C4-2B (cell line): Measurements from ENCODE around the gene WDR81.

Experiments
- ZFX ChIP-seq: fragments of 450-650 bp; IDR thresholded peaks from 2 replicates; pipeline ENCODE4 v1.6.1; 2017
- TF ChIP-seq, protein P1 (sequence below): fragments of 450-650 bp; conservative IDR thresholded peaks from 2 replicates; pipeline ENCODE4 v1.5.1; 2017; ENCODE audit warnings: mild to moderate bottlenecking

- no peak for TF ChIP-seq ZFX
- TF ChIP-seq, protein P1, sequence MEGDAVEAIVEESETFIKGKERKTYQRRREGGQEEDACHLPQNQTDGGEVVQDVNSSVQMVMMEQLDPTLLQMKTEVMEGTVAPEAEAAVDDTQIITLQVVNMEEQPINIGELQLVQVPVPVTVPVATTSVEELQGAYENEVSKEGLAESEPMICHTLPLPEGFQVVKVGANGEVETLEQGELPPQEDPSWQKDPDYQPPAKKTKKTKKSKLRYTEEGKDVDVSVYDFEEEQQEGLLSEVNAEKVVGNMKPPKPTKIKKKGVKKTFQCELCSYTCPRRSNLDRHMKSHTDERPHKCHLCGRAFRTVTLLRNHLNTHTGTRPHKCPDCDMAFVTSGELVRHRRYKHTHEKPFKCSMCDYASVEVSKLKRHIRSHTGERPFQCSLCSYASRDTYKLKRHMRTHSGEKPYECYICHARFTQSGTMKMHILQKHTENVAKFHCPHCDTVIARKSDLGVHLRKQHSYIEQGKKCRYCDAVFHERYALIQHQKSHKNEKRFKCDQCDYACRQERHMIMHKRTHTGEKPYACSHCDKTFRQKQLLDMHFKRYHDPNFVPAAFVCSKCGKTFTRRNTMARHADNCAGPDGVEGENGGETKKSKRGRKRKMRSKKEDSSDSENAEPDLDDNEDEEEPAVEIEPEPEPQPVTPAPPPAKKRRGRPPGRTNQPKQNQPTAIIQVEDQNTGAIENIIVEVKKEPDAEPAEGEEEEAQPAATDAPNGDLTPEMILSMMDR, result no peak
Measured at GRCh38 chr17:1686086-1686485, 38.4 kb upstream of the WDR81 start.
